Endothelial cell of umbilical vein (primary cell): Measurements from ENCODE around the gene TENM4. TPM values are rescaled to one million over a fixed set of nuclear protein-coding genes. Genes with fewer than 3 reads are reported as not detected.

Source experiments
- BruUV-seq: library from RNA; stranded (reverse); fragments of 400-500 nt; replicated peaks from 2 replicates; lab custom pipeline; 2021; lab: Mats Ljungman, UMichigan
- CTCF ChIA-PET: fragments of 300-600, 350-600 bp; sonication (Branson Sonifier 250); formaldehyde crosslinking; loops from one replicate; lab custom pipeline; 2021; ENCODE audit warnings: antibody characterized with exemption, inconsistent platforms; lab: Charles Lee
- POLR2A ChIA-PET: fragments of 300-600, 350-600 bp; sonication (Branson Sonifier 250); formaldehyde crosslinking; loops from one replicate; lab custom pipeline; 2021; ENCODE audit warnings: antibody characterized with exemption, inconsistent platforms; lab: Charles Lee
- DNase-seq: peaks from one replicate; pipeline ENCODE4 v3.0.0-alpha.2; 2011; ENCODE audit warnings: low read depth, low spot score
- FAIRE-seq: peaks from 2 replicates; lab custom pipeline; 2011; peaks lifted over from hg19 to GRCh38; lab: Jason Lieb, UNC
- H2AFZ ChIP-seq: 2 replicates; pipeline ENCODE4 v1.6.0; 2012; ENCODE audit warnings: low read depth, low read length, control low read depth, inconsistent platforms
- H3K27ac ChIP-seq: 2 replicates; pipeline ENCODE4 v1.5.1; 2011; ENCODE audit warnings: low read depth, mild to moderate bottlenecking, control low read depth, low read length, moderate library complexity; ENCODE audit not compliant: insufficient read depth
- H3K27me3 ChIP-seq, 2 experiments: 2 replicates each; pipeline versions ENCODE4 v1.6.0 to v1.6.1; 2011; ENCODE audit warnings: low read length in 2 of 2, mixed read lengths in 1 of 2; ENCODE audit not compliant: control insufficient read depth in 2 of 2, insufficient read depth in 2 of 2
- H3K36me3 ChIP-seq, 2 experiments: 2 replicates in 1 of 2; 3 replicates in 1 of 2; pipeline ENCODE4 v1.5.1; 2011; ENCODE audit warnings: low read length in 2 of 2, mild to moderate bottlenecking in 1 of 2, moderate library complexity in 1 of 2; ENCODE audit not compliant: control insufficient read depth in 2 of 2, insufficient read depth in 2 of 2; ENCODE audit errors: extremely low read depth in 1 of 2
- H3K4me1 ChIP-seq: 3 replicates; pipeline ENCODE4 v1.5.1; 2011; ENCODE audit warnings: mild to moderate bottlenecking, low read length; ENCODE audit not compliant: control insufficient read depth, insufficient read depth; ENCODE audit errors: extremely low read depth
- H3K4me2 ChIP-seq: 2 replicates; pipeline ENCODE4 v1.6.1; 2011; ENCODE audit warnings: low read length, control low read depth, mixed read lengths; ENCODE audit not compliant: insufficient read depth
- H3K4me3 ChIP-seq, 3 experiments: fragments of 200-600 bp in 1 of 3; sonication (generic), shearing (Covaris generic) in 1 of 3; replicated peaks in 1 of 3; 2 replicates each; pipeline ENCODE4 v1.5.1; 2011 to 2016; ENCODE audit warnings: control low read depth in 3 of 3, low read length in 3 of 3, mild to moderate bottlenecking in 2 of 3, inconsistent platforms in 1 of 3, low read depth in 1 of 3, moderate library complexity in 1 of 3; ENCODE audit not compliant: insufficient read depth in 1 of 3
- H3K79me2 ChIP-seq: 2 replicates; pipeline ENCODE4 v1.6.0; 2012; ENCODE audit warnings: low read length, inconsistent platforms; ENCODE audit not compliant: control insufficient read depth, insufficient read depth
- H3K9ac ChIP-seq: replicated peaks from 2 replicates; pipeline ENCODE3; 2011; ENCODE audit warnings: low read length, control low read depth; ENCODE audit not compliant: insufficient read depth; ENCODE audit errors: extremely low read depth
- H3K9me1 ChIP-seq: replicated peaks from 3 replicates; pipeline ENCODE4 v1.6.0; 2011; ENCODE audit warnings: mild to moderate bottlenecking, low read length; ENCODE audit not compliant: control insufficient read depth, insufficient read depth; ENCODE audit errors: extremely low read depth
- H3K9me3 ChIP-seq: replicated peaks from 2 replicates; pipeline ENCODE4 v1.5.1; 2012; ENCODE audit warnings: low read length, inconsistent platforms; ENCODE audit not compliant: control insufficient read depth, insufficient read depth
- H4K20me1 ChIP-seq: replicated peaks from 2 replicates; pipeline ENCODE3; 2011; ENCODE audit warnings: mild to moderate bottlenecking, low read length; ENCODE audit not compliant: control insufficient read depth, insufficient read depth; ENCODE audit errors: extremely low read depth
- GATA2 ChIP-seq: IDR thresholded peaks from 2 replicates; pipeline ENCODE4 v1.7.0; 2011; ENCODE audit warnings: low read depth, mild to moderate bottlenecking, moderate library complexity, mixed read lengths, low read length; ENCODE audit not compliant: insufficient read length, insufficient read depth
- JUN ChIP-seq: IDR thresholded peaks from 2 replicates; pipeline ENCODE4 v1.6.1; 2011; ENCODE audit warnings: borderline replicate concordance, low read depth; ENCODE audit not compliant: insufficient read length, insufficient read depth
- POLR2A ChIP-seq: IDR thresholded peaks from 2 replicates; pipeline ENCODE4 v1.6.1; 2012; ENCODE audit warnings: low read depth, mild to moderate bottlenecking, control low read depth, low read length
- POLR2AphosphoS5 ChIP-seq: IDR thresholded peaks from 2 replicates; pipeline ENCODE4 v1.6.1; 2012; ENCODE audit warnings: low read depth, mild to moderate bottlenecking, control low read depth, low read length, moderate library complexity; ENCODE audit not compliant: insufficient read depth
- dilution Hi-C: fragments of 300-500 bp; cut with MboI; formaldehyde crosslinking; loops from one replicate; pipeline ENCODE4 v1.15.0; 2019; ENCODE audit warnings: low sequenced_read_pairs; ENCODE audit not compliant: extremely low pct_ligation_motif_present
- intact Hi-C: fragments of 100-400 bp; cut with micrococcal nuclease; formaldehyde crosslinking; loops from one replicate; pipeline ENCODE4 v1.10.0; 2022
- polyA plus RNA-seq, 4 experiments: library from polyadenylated mRNA; depleted of rRNA in 3 of 4; stranded (reverse) in 3 of 4; unstranded in 1 of 4; fragments of >200 nt; gene quantifications; 2 replicates each; pipeline versions ENCODE4 v1.2.1 to v1.2.3, GENCODE V29; 2011 to 2012; ENCODE audit warnings: missing spikeins in 1 of 4
- total RNA-seq: library from RNA; stranded (reverse); gene quantifications from 2 replicates; pipeline ENCODE4 v1.2.3, GENCODE V29; 2021
- TF ChIP-seq, protein P1 (sequence below), 2 donors: IDR thresholded peaks; 1 replicate in 1 of 2; 2 replicates in 1 of 2; pipeline ENCODE4 v1.5.1; 2011; ENCODE audit warnings: low read length in 2 of 2, mild to moderate bottlenecking in 2 of 2, moderate library complexity in 2 of 2, control low read depth in 1 of 2, inconsistent platforms in 1 of 2, low read depth in 1 of 2; ENCODE audit not compliant: insufficient read depth in 1 of 2; ENCODE audit errors: extremely low read depth in 1 of 2
- TF ChIP-seq, protein P2 (sequence below): IDR thresholded peaks from 2 replicates; pipeline ENCODE4 v1.6.1; 2011; ENCODE audit not compliant: insufficient read depth, insufficient read length

TENM4 gene
- total and polyA plus RNA-seq, 2 donors (not counting 3 experiments of a cell fraction or from before 2014, with no cell fraction given) = 0.06 to 0.27 TPM

GRCh38 chr11:79406376-79406775 is 34.5 kb downstream of the TENM4 start:
- Histone ChIP-seq H3K27me3 (no peaks in the 10 kb centered on the region), H3K9ac (no peak overlapping the region), H3K27ac (no peak overlapping the region), H3K79me2 (no peaks in the 10 kb centered on the region), H3K4me3 (no peak overlapping the region), H3K9me3 (no peaks in the 10 kb centered on the region), H3K9me1 (no peaks in the 10 kb centered on the region), H3K36me3 (no peaks in the 10 kb centered on the region), H2AFZ (no peak overlapping the region), H4K20me1 (no peaks in the 10 kb centered on the region), H3K4me2 (no peak overlapping the region), H3K4me1 (no peaks in the 10 kb centered on the region)
- POLR2A ChIA-PET = no interaction called here
- CTCF ChIA-PET = interaction anchor here (0.6 kb wide), 1 partner anchor 305 kb away, joined by 3 read pairs; no protein-coding TSS in a partner anchor
- no TSS peak for BruUV-seq
- DNase-seq (no peak), FAIRE-seq (no peak)
- intact Hi-C loops (no loop called here), dilution Hi-C loops (no loop called here)
- TF ChIP-seq, protein P1, sequence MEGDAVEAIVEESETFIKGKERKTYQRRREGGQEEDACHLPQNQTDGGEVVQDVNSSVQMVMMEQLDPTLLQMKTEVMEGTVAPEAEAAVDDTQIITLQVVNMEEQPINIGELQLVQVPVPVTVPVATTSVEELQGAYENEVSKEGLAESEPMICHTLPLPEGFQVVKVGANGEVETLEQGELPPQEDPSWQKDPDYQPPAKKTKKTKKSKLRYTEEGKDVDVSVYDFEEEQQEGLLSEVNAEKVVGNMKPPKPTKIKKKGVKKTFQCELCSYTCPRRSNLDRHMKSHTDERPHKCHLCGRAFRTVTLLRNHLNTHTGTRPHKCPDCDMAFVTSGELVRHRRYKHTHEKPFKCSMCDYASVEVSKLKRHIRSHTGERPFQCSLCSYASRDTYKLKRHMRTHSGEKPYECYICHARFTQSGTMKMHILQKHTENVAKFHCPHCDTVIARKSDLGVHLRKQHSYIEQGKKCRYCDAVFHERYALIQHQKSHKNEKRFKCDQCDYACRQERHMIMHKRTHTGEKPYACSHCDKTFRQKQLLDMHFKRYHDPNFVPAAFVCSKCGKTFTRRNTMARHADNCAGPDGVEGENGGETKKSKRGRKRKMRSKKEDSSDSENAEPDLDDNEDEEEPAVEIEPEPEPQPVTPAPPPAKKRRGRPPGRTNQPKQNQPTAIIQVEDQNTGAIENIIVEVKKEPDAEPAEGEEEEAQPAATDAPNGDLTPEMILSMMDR (IDR thresholded peaks at IDR 0.05; ENCODE audit: extremely low read depth in 1 of 2, insufficient read depth in 1 of 2, low read depth in 1 of 2, low read length in 2 of 2) = no peak
- TF ChIP-seq GATA2 (no peak), POLR2A (no peak), POLR2AphosphoS5 (no peak), JUN (no peak)
- TF ChIP-seq, protein P2, sequence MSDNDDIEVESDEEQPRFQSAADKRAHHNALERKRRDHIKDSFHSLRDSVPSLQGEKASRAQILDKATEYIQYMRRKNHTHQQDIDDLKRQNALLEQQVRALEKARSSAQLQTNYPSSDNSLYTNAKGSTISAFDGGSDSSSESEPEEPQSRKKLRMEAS = no peak
